Peyer's patch (tissue), 4 donors: ENCODE results near the gene ZNF222.

Experiments
- POLR2A ChIP-seq, 2 donors: fragments of 450-650 bp; IDR thresholded peaks; one replicate each; pipeline ENCODE4 v1.5.1; 2017; ENCODE audit warnings: antibody characterized with exemption in 2 of 2, mild to moderate bottlenecking in 2 of 2, moderate library complexity in 2 of 2
- TF ChIP-seq, protein P1 (sequence below), 6 experiments: fragments of 450-650 bp in 4 of 6; fragments of 200-600 bp in 2 of 6; sonication (generic) in 1 of 6; IDR thresholded peaks; one replicate each; pipeline ENCODE4 v1.5.1; 2017 to 2019; ENCODE audit warnings: antibody characterized with exemption in 6 of 6, mild to moderate bottlenecking in 3 of 6, moderate library complexity in 1 of 6

DNA sequence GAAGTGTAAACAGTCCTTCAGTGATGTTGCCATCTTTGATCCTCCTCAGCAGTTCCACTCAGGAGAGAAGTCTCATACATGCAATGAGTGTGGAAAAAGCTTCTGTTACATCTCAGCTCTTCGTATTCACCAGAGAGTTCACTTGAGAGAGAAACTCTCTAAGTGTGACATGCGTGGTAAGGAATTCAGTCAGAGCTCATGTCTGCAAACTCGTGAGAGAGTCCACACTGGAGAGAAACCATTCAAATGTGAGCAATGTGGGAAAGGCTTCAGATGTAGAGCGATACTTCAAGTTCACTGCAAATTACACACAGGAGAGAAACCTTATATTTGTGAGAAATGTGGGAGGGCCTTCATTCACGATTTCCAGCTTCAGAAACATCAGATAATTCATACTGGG is 14.7 kb upstream of the ZNF222 start:
- TF ChIP-seq, protein P1, sequence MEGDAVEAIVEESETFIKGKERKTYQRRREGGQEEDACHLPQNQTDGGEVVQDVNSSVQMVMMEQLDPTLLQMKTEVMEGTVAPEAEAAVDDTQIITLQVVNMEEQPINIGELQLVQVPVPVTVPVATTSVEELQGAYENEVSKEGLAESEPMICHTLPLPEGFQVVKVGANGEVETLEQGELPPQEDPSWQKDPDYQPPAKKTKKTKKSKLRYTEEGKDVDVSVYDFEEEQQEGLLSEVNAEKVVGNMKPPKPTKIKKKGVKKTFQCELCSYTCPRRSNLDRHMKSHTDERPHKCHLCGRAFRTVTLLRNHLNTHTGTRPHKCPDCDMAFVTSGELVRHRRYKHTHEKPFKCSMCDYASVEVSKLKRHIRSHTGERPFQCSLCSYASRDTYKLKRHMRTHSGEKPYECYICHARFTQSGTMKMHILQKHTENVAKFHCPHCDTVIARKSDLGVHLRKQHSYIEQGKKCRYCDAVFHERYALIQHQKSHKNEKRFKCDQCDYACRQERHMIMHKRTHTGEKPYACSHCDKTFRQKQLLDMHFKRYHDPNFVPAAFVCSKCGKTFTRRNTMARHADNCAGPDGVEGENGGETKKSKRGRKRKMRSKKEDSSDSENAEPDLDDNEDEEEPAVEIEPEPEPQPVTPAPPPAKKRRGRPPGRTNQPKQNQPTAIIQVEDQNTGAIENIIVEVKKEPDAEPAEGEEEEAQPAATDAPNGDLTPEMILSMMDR (IDR thresholded peaks at IDR 0.05) = no peak
- no peak for TF ChIP-seq POLR2A (IDR thresholded peaks at IDR 0.05)
